PC-3 (cell line): ENCODE measurements around the gene L3MBTL4.

Experiments
- EZH2 ChIP-seq: fragments of 300-600 bp; sonication (generic); IDR thresholded peaks from one replicate; pipeline ENCODE4 v1.6.1; 2017; ENCODE audit warnings: antibody characterized with exemption, mild to moderate bottlenecking, low read length; ENCODE audit not compliant: unreplicated experiment
- EZH2phosphoT487 ChIP-seq: fragments of 300-600 bp; sonication (generic); IDR thresholded peaks from 2 replicates; pipeline ENCODE4 v1.6.1; 2018; ENCODE audit warnings: mild to moderate bottlenecking, antibody characterized with exemption, low read length, borderline replicate concordance
- TF ChIP-seq, protein P1 (sequence below): fragments of 300-600 bp; sonication (generic); conservative IDR thresholded peaks from 2 replicates; pipeline ENCODE4 v1.5.1; 2017; ENCODE audit warnings: antibody characterized with exemption, low read depth, mild to moderate bottlenecking, low read length

DNA sequence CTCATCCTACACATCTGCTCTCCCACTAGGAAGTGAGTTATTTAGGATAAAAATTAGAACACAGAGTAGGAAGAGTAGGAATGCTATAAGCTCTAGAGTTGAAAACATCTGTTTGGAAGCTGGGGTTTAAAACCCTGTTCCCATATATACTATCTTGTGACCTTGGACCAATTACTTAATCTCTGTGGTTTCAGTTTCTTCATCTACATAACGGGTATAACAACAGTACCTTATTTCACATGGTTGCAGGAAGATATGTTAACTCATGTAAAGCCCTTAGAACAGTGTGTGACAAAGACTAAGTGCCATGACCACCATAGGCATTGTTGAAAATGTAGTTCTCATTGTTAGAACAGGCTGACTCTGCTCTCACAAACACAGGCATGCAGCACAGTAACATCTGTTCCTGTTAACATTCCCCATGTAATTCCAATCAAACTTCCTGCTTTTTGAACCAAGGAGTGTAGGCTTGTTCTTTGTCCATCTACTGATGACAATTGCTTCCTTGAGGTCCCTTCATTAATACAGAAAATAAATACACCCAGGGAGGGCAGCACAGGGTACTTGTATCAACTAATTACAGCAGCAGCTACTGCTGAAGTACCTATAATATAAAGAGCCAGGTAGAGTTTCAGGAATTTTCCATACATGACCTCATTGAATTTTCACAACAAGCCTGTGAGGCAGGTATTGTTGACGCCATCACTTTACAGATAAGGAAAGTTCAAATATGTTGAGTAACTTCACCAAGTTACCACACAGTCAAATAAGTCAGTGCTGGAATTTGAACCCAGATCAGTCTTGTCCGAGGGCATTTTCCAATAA is 204.2 kb downstream of the L3MBTL4 start:
- TF ChIP-seq EZH2 (no peak), EZH2phosphoT487 (no peak)
- TF ChIP-seq, protein P1, sequence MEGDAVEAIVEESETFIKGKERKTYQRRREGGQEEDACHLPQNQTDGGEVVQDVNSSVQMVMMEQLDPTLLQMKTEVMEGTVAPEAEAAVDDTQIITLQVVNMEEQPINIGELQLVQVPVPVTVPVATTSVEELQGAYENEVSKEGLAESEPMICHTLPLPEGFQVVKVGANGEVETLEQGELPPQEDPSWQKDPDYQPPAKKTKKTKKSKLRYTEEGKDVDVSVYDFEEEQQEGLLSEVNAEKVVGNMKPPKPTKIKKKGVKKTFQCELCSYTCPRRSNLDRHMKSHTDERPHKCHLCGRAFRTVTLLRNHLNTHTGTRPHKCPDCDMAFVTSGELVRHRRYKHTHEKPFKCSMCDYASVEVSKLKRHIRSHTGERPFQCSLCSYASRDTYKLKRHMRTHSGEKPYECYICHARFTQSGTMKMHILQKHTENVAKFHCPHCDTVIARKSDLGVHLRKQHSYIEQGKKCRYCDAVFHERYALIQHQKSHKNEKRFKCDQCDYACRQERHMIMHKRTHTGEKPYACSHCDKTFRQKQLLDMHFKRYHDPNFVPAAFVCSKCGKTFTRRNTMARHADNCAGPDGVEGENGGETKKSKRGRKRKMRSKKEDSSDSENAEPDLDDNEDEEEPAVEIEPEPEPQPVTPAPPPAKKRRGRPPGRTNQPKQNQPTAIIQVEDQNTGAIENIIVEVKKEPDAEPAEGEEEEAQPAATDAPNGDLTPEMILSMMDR, result no peak
